BJ (cell line): ENCODE data around the gene GART. TPM values are rescaled to one million over a fixed set of nuclear protein-coding genes. Genes with fewer than 3 reads are reported as not detected.

Experiments
- CTCF ChIA-PET: fragments of 350-600 bp; formaldehyde crosslinking; extraction: SDS; loops from one replicate; lab custom pipeline; 2021; ENCODE audit warnings: antibody characterized with exemption, inconsistent platforms; lab: Yijun Ruan, JAX
- POLR2A ChIA-PET: fragments of 300-600 bp; sonication (Branson Sonifier 250); formaldehyde crosslinking; extraction: SDS; loops from one replicate; lab custom pipeline; 2021; ENCODE audit warnings: antibody characterized with exemption; lab: Charles Lee
- DNase-seq: peaks from one replicate; pipeline ENCODE4 v3.0.0-alpha.2; 2011; ENCODE audit warnings: low read depth
- H3K27me3 ChIP-seq: 2 replicates; pipeline ENCODE4 v1.6.0; 2011; ENCODE audit warnings: low read length; ENCODE audit not compliant: control insufficient read depth, insufficient read depth
- H3K36me3 ChIP-seq: 2 replicates; pipeline ENCODE4 v1.5.1; 2011; ENCODE audit warnings: low read length; ENCODE audit not compliant: control insufficient read depth, insufficient read depth
- H3K4me3 ChIP-seq: 2 replicates; pipeline ENCODE4 v1.5.1; 2011; ENCODE audit warnings: low read depth, mild to moderate bottlenecking, control low read depth, low read length
- CTCF ChIP-seq: IDR thresholded peaks from 2 replicates; pipeline ENCODE4 v1.5.1; 2011; ENCODE audit warnings: low read depth, mild to moderate bottlenecking, control low read depth, inconsistent platforms, low read length, moderate library complexity; ENCODE audit not compliant: insufficient read depth
- polyA plus RNA-seq: library from polyadenylated mRNA; depleted of rRNA; stranded (reverse); fragments of >200 nt; gene quantifications from 2 replicates; pipeline ENCODE4 v1.2.3, GENCODE V29; 2011

The GART gene
- polyA plus RNA-seq, 1 experiment: 14.8 TPM

- no peak for TF ChIP-seq CTCF
- no peak for DNase-seq
- no peak overlapping the region for H3K4me3 ChIP-seq
- ChIA-PET POLR2A (no interaction called here), CTCF (no interaction called here)
- H3K27me3 ChIP-seq: no peaks in the 10 kb centered on the region
- peaks cover 1% of the 10 kb centered on the region; the same call in 1 of the 2 replicates for H3K36me3 ChIP-seq
These were observed 2.3 kb downstream of the GART start for GRCh38 chr21:33539616-33540015.

- Histone ChIP-seq H3K4me3 (no peak overlapping the region), H3K36me3 (peaks cover 5% of the 10 kb centered on the region; the same call in 1 of the 2 replicates), H3K27me3 (no peaks in the 10 kb centered on the region)
- CTCF ChIA-PET: interaction anchor here (1.4 kb wide), 1 partner anchor 69 kb away, joined by 5 read pairs; no protein-coding TSS in a partner anchor
- POLR2A ChIA-PET: no interaction called here
- TF ChIP-seq CTCF: no peak
- no peak for DNase-seq
These were observed 4.7 kb downstream of the GART start for GRCh38 chr21:33537212-33537611.

- no peak for TF ChIP-seq CTCF
- no peaks in the 10 kb centered on the region for H3K27me3 ChIP-seq
- ChIA-PET POLR2A (no interaction called here), CTCF (interaction anchor here (0.7 kb wide), 1 partner anchor 12 kb away, joined by 3 read pairs; no protein-coding TSS in a partner anchor)
- H3K36me3 ChIP-seq: peaks cover 10% of the 10 kb centered on the region
- DNase-seq: no peak
- no peak overlapping the region for H3K4me3 ChIP-seq
These were observed 10.9 kb downstream of the GART start for GRCh38 chr21:33531007-33531406.

- Histone ChIP-seq H3K27me3 (no peaks in the 10 kb centered on the region), H3K4me3 (no peak overlapping the region), H3K36me3 (peaks cover 10% of the 10 kb centered on the region)
- ChIA-PET POLR2A (no interaction called here), CTCF (no interaction called here)
- no peak for TF ChIP-seq CTCF
- no peak for DNase-seq
These were observed 19.0 kb downstream of the GART start for GRCh38 chr21:33522953-33523349.

- CTCF ChIA-PET: no interaction called here
- TF ChIP-seq CTCF: no peak
- POLR2A ChIA-PET: no interaction called here
- Histone ChIP-seq H3K36me3 (peaks cover 6% of the 10 kb centered on the region), H3K4me3 (no peak overlapping the region), H3K27me3 (no peaks in the 10 kb centered on the region)
- DNase-seq: no peak
These were observed 19.5 kb downstream of the GART start for GRCh38 chr21:33522297-33522952.
